Measurements from ENCODE around the gene NDST1. TPM values are rescaled to one million over a fixed set of nuclear protein-coding genes. Genes with fewer than 3 reads are reported as not detected.

Gene NDST1
- total RNA-seq, 1 donor: 36.2 TPM

DNA sequence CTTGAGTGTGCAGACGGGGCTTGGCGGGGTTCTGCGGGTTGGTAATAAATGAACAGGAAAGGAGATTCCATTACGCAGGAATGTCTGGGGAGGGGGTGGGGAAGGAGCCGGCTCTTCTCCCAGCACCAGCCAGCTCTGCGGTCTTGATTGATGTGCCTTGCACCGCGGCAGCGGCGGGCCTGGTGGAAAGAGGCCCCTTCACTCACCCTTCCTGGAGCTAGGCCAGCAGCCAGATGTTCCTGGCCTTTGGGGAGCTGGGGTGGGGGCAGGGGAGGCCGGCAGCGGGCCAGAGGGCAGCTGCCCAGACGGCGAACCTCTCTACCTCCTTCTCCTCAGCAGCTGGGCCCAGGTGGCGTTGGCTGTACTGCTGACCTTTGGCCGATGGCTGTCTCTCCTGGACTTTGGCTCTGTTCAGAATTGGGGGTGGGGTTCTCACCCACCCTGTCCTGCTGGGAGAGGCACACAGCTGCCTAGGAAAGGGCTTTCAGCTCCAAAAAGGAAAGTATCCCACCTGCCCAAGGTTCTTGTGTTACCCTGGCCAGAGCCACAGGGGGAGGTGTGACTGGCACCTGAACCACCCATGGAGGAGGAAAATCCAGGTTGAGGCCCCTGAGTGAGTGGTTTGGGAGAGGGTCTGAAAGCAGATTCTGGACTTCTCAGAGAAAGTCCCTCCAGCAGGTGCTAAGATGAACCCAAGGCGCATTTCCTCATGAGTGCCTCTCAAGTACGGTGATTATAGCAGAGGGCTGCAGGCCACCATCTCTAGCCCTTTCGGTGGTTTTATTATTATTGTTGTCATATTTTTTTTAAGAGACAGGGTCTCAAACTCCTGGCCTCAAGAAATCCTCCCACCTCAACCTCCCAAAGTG, 74.5 kb downstream of the NDST1 start:
- DNase-seq (ENCODE audit: low read depth): no peak
- TF ChIP-seq CTCF (IDR thresholded peaks at IDR 0.05; ENCODE audit: insufficient read depth, low read length): no peak
- H3K4me3 ChIP-seq (ENCODE audit: low read depth, low read length): no peak overlapping the region

- no peak for TF ChIP-seq CTCF (IDR thresholded peaks at IDR 0.05; ENCODE audit: insufficient read depth, low read length)
- no peak for DNase-seq (ENCODE audit: low read depth)
- H3K4me3 ChIP-seq (ENCODE audit: low read depth, low read length): no peak overlapping the region
Observed at GRCh38 chr5:150583541-150584225, 75.8 kb downstream of the NDST1 start.

DNA sequence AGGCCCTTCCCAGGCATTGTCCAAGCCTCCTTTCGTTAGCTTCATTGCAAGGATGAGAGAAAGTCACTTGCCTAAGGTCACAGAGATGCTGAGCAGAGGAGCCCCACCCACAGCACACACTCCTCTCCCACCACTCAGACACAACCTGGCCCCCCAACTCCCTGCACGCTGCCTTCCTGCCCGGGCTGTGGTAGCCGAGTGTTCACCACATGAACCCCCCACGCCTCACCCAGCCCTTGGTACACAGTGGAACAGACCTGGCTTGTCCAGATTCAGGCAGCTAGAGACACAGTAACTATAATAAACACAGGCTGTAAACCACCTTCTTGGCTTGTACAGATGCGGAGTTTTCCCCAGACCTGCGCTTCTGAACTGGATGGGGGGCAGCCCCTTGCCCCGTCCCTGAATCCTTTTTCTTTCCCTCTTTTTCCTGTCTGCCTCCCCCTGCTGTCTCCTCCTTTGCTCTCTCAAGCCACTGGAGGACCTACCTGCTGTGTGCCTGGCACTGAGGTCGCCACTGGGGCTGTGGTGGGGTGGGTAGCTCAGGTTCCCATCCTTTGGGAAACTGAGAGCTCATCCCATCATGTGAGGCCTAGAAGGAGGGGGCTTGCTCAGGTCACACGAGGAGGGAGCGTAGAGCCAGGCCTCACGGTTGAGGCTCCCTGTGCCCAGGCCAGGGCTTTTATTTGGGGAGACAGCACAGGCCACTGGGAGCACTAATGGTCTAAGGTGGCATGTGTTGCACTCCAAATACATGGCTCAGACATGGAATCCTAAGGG, 76.8 kb downstream of the NDST1 start:
- no peak for TF ChIP-seq CTCF (IDR thresholded peaks at IDR 0.05; ENCODE audit: insufficient read depth, low read length)

GRCh38 chr5:150585781-150586341, 77.9 kb downstream of the NDST1 start:
- no peak for DNase-seq (ENCODE audit: low read depth)
- no peak overlapping the region for H3K4me3 ChIP-seq (ENCODE audit: low read depth, low read length)
- no peak for TF ChIP-seq CTCF (IDR thresholded peaks at IDR 0.05; ENCODE audit: insufficient read depth, low read length)

More for the DNA sequence above, 76.8 kb downstream of the NDST1 start:
- no peak for DNase-seq (ENCODE audit: low read depth)
- H3K4me3 ChIP-seq (ENCODE audit: low read depth, low read length): no peak overlapping the region

DNA sequence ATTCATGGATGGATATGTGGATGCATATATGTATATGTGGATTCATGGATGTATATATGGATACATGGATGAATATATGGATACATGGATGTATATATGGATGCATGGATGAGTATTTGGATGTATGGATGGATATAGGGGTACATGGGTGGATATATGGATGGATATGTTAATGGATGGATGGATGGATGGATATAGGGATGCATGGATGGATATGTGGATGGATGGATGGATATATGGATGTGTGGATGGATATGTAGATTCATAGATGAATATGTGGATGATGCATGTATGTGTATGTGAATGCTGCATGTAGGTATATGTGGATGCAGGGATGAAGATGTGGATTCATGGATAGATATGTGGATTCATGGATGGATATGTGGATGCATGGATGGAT, 79.1 kb downstream of the NDST1 start:
- H3K4me3 ChIP-seq (ENCODE audit: low read depth, low read length): no peak overlapping the region
- no peak for TF ChIP-seq CTCF (IDR thresholded peaks at IDR 0.05; ENCODE audit: insufficient read depth, low read length)
- no peak for DNase-seq (ENCODE audit: low read depth)

DNA sequence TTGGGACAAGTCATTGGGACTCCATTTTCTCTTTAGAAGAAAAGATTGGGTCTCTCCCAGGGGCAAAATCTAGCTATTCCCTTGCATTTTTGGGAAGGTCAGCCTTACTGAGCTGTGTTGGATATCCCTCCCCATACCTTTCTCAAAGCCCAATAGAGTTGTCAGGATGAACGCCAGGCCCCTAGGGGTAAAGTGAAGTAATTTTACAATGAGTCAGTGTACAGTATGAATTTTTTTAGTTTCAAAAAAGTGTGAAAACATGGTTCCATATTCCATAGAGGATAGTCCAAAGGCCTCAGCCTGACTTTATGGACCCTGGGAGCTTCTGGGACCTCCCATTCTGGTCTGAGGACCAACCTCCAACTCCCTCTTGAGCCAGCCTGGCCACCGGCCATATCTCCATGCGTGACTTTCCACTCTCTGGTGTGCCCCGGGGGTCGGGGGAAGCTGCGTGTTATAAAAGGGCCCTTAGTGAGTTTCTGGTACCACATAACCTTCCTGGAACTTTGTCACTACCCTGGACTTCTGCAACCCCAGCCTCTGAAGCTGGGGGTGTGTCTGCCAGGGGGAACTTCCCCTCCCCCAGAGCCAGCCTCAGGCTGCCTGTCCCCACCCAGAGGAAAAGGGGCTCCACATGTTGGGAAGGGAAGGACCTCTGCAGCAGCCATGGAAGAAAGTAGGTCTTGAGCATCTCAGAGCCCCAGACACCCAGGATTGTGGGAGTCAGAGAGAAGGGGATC, 80.1 kb downstream of the NDST1 start:
- DNase-seq (ENCODE audit: low read depth): peak; percentile 56
- TF ChIP-seq CTCF (IDR thresholded peaks at IDR 0.05; ENCODE audit: insufficient read depth, low read length): peak; percentile 24
- no peak overlapping the region for H3K4me3 ChIP-seq (ENCODE audit: low read depth, low read length)
